ENCODE measurements around the gene WFDC6. TPM values are rescaled to one million over a fixed set of nuclear protein-coding genes. Genes with fewer than 3 reads are reported as not detected.

The WFDC6 gene
- total RNA-seq, 1 experiment from 2014 or later: not detected

DNA sequence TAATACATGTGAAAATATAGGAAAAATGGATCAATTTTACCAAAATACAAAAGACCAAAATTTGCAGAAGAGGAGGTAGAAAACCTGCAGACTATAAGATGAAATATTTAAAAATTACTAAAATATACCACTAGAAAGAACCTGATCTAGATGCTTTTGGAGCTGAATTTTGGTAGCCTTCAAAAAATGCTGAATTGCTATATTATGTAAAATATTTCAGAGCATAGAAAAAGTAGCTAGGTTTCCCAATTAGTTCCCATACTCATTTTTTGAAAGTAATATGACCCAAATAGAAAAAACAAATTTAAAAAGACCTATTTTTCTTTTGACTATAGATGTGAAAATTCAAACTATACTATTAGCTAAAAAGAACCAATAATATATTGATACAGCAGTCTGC is 11.5 kb upstream of the WFDC6 start:
- TF ChIP-seq EZH2 (IDR thresholded peaks at IDR 0.05; ENCODE audit: low read depth): no peak
- TF ChIP-seq, protein P1, sequence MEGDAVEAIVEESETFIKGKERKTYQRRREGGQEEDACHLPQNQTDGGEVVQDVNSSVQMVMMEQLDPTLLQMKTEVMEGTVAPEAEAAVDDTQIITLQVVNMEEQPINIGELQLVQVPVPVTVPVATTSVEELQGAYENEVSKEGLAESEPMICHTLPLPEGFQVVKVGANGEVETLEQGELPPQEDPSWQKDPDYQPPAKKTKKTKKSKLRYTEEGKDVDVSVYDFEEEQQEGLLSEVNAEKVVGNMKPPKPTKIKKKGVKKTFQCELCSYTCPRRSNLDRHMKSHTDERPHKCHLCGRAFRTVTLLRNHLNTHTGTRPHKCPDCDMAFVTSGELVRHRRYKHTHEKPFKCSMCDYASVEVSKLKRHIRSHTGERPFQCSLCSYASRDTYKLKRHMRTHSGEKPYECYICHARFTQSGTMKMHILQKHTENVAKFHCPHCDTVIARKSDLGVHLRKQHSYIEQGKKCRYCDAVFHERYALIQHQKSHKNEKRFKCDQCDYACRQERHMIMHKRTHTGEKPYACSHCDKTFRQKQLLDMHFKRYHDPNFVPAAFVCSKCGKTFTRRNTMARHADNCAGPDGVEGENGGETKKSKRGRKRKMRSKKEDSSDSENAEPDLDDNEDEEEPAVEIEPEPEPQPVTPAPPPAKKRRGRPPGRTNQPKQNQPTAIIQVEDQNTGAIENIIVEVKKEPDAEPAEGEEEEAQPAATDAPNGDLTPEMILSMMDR (conservative IDR thresholded peaks at IDR 0.05): no peak
- no peaks in the 10 kb centered on the region for H3K4me1 ChIP-seq (replicated peaks; ENCODE audit: insufficient read depth)
- no peaks in the 10 kb centered on the region for H3K9me2 ChIP-seq (ENCODE audit: insufficient read depth)
- H3K4me2 ChIP-seq: no peak overlapping the region
- CTCF ChIA-PET: no interaction called here
- H3K27me3 ChIP-seq (ENCODE audit: insufficient read depth, low read depth): no peaks in the 10 kb centered on the region
- BruUV-seq (replicated peaks): no TSS peak
- peaks cover 5% of the 10 kb centered on the region; the same call in 1 of the 2 replicates for H3K9me3 ChIP-seq (ENCODE audit: insufficient read depth, low read depth)
- no peaks in the 10 kb centered on the region for H3F3A ChIP-seq (ENCODE audit: insufficient read depth, low read depth)
- no peak for DNase-seq
- H4K20me1 ChIP-seq (ENCODE audit: insufficient read depth): no peaks in the 10 kb centered on the region
- H3K4me3 ChIP-seq: no peak overlapping the region
- intact Hi-C loops (cut with micrococcal nuclease; ENCODE audit: unreplicated experiment): no loop called here
- H3K36me3 ChIP-seq (ENCODE audit: low read depth): no peaks in the 10 kb centered on the region
- POLR2A ChIA-PET (ENCODE audit: unreplicated experiment): no interaction called here
- H3K79me2 ChIP-seq (ENCODE audit: low read depth): no peaks in the 10 kb centered on the region
- no peak overlapping the region for H2AFZ ChIP-seq
- H3K27ac ChIP-seq: no peak overlapping the region

DNA sequence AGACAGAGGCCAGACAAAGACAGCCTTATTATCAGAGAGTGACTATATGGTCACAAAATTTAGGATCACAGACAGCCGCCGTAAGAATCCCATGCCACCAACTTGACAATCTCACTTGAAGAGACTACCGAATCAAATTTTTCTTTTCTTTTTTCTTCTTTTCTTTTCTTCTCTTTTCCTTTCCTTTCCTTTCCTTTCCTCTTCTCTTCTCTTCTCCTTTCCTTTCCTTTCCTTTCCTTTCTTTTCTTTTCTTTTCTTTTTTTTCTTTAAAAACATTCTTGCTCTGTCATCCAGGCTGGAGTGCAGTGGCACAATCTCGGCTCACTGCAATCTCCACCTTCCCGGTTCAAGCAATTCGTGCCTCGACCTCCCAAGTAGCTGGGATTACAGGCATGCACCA is 9.1 kb upstream of the WFDC6 start:
- no peak for DNase-seq
- no peak overlapping the region for H3K4me2 ChIP-seq
- H3F3A ChIP-seq (ENCODE audit: insufficient read depth, low read depth): no peaks in the 10 kb centered on the region; the same call in 1 of the 2 replicates
- no peak for TF ChIP-seq EZH2 (IDR thresholded peaks at IDR 0.05; ENCODE audit: low read depth)
- TF ChIP-seq, protein P1 (conservative IDR thresholded peaks at IDR 0.05): no peak
- peaks cover 5% of the 10 kb centered on the region; the same call in 1 of the 2 replicates for H3K9me3 ChIP-seq (ENCODE audit: insufficient read depth, low read depth)
- H3K27ac ChIP-seq: no peak overlapping the region
- peaks cover 10% of the 10 kb centered on the region for H3K4me1 ChIP-seq (replicated peaks; ENCODE audit: insufficient read depth)
- intact Hi-C loops (cut with micrococcal nuclease; ENCODE audit: unreplicated experiment): no loop called here
- POLR2A ChIA-PET (ENCODE audit: unreplicated experiment): no interaction called here
- no peak overlapping the region for H2AFZ ChIP-seq
- H4K20me1 ChIP-seq (ENCODE audit: insufficient read depth): no peaks in the 10 kb centered on the region
- H3K4me3 ChIP-seq: no peak overlapping the region
- CTCF ChIA-PET: no interaction called here
- H3K79me2 ChIP-seq (ENCODE audit: low read depth): no peaks in the 10 kb centered on the region
- no TSS peak for BruUV-seq (replicated peaks)
- no peaks in the 10 kb centered on the region for H3K36me3 ChIP-seq (ENCODE audit: low read depth)
- H3K27me3 ChIP-seq (ENCODE audit: insufficient read depth, low read depth): no peaks in the 10 kb centered on the region
- no peaks in the 10 kb centered on the region for H3K9me2 ChIP-seq (ENCODE audit: insufficient read depth)

DNA sequence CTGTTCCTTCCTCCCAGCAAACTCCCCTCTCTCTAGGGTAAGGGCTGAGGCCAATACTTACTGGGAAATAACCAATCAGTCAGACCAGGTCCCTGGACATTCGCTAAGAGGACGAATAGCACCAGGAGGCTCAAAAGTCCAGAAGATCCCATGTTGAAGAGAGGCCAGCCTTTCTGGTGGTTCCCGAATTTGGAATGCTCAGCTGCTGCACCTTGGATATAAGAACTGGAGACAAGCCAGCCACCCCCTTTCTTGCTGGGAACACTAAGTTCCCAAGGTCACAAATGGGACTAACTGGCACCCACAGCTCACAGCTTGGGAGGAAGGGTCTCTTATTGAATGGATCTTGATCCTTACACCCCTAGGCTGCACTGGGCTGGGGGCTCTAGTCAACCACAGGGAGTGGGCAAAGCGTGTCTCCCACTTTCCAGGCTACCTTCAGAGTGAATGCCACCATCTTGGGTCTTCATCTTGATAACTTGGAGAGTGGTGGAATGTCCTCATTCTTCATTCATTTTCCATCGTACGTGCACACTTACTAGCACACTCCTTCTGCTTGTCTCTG is 8.0 kb upstream of the WFDC6 start, which contains the start of gene EPPIN:
TSS of gene EPPIN (minus strand) at position 196 of the 565 bp plus-strand sequence. CDS start at position 152, 44 bp downstream.
- no peaks in the 10 kb centered on the region for H3K36me3 ChIP-seq (ENCODE audit: low read depth)
- TF ChIP-seq, protein P1 (conservative IDR thresholded peaks at IDR 0.05): no peak
- no peak for TF ChIP-seq EZH2 (IDR thresholded peaks at IDR 0.05; ENCODE audit: low read depth)
- no peaks in the 10 kb centered on the region for H3K79me2 ChIP-seq (ENCODE audit: low read depth)
- H3K4me1 ChIP-seq (replicated peaks; ENCODE audit: insufficient read depth): peaks cover 10% of the 10 kb centered on the region
- ChIA-PET CTCF (interaction anchor here (1.1 kb wide), 1 partner anchor 224 kb away, joined by 4 read pairs; no protein-coding TSS in a partner anchor), POLR2A (ENCODE audit: unreplicated experiment) (no interaction called here)
- H3K9me3 ChIP-seq (ENCODE audit: insufficient read depth, low read depth): peaks cover 5% of the 10 kb centered on the region; the same call in 1 of the 2 replicates
- no peak within 1 kb of the TSS for H2AFZ ChIP-seq
- no peaks in the 10 kb centered on the region for H3K9me2 ChIP-seq (ENCODE audit: insufficient read depth)
- no peaks in the 10 kb centered on the region for H4K20me1 ChIP-seq (ENCODE audit: insufficient read depth)
- no peak within 1 kb of the TSS for H3K4me2 ChIP-seq
- no peaks in the 10 kb centered on the region; the same call in 1 of the 2 replicates for H3F3A ChIP-seq (ENCODE audit: insufficient read depth, low read depth)
- no peak within 1 kb of the TSS for H3K4me3 ChIP-seq
- no TSS peak for BruUV-seq (replicated peaks)
- H3K27me3 ChIP-seq (ENCODE audit: insufficient read depth, low read depth): no peaks in the 10 kb centered on the region
- H3K27ac ChIP-seq: no peak within 1 kb of the TSS
- intact Hi-C loops (cut with micrococcal nuclease; ENCODE audit: unreplicated experiment): no loop called here
- no peak for DNase-seq
